Endodermal cell (in vitro differentiated cells): ENCODE measurements around the gene POLR3E. TPM values are rescaled to one million over a fixed set of nuclear protein-coding genes. Genes with fewer than 3 reads are reported as not detected.
"Not testable (repeated sequence)": the region's sequence is repeated elsewhere in the genome, so short reads cannot be mapped to it uniquely, and the experiment has no call there.

ENCODE experiments used
- DNase-seq: peaks from one replicate; pipeline ENCODE4 v3.0.0-alpha.2; 2017
- H3K27ac ChIP-seq: 2 replicates; pipeline ENCODE4 v1.5.1; 2013; ENCODE audit warnings: mild to moderate bottlenecking, low read depth, low read length, moderate library complexity
- H3K27me3 ChIP-seq: 2 replicates; pipeline ENCODE4 v1.6.1; 2013; ENCODE audit warnings: mild to moderate bottlenecking, low read length, moderate library complexity; ENCODE audit not compliant: insufficient read depth, control insufficient read depth, poor library complexity, severe bottlenecking
- H3K36me3 ChIP-seq: 2 replicates; pipeline ENCODE4 v1.7.0; 2013; ENCODE audit warnings: mild to moderate bottlenecking, low read length, moderate library complexity; ENCODE audit not compliant: control insufficient read depth, insufficient read depth
- H3K4me1 ChIP-seq: one replicate; pipeline ENCODE4 v1.7.0; 2013; ENCODE audit warnings: low read length; ENCODE audit not compliant: control insufficient read depth, insufficient read depth
- H3K4me3 ChIP-seq: 2 replicates; pipeline ENCODE4 v1.5.1; 2013; ENCODE audit warnings: mild to moderate bottlenecking, low read length, moderate library complexity
- H3K9ac ChIP-seq: 2 replicates; pipeline ENCODE4 v1.6.1; 2013; ENCODE audit warnings: mild to moderate bottlenecking, low read length, moderate library complexity; ENCODE audit not compliant: poor library complexity, severe bottlenecking; ENCODE audit errors: extremely low read depth
- H3K9me3 ChIP-seq: 2 replicates; pipeline ENCODE4 v1.6.1; 2013; ENCODE audit warnings: mild to moderate bottlenecking, low read length, moderate library complexity; ENCODE audit not compliant: control insufficient read depth
- H3K27ac Mint-ChIP-seq: 2 replicates; pipeline ENCODE4 v1.8.0; 2020; ENCODE audit warnings: mixed read lengths
- H3K27me3 Mint-ChIP-seq: 2 replicates; pipeline ENCODE4 v1.8.0; 2021; ENCODE audit warnings: mild to moderate bottlenecking, mixed read lengths; ENCODE audit not compliant: insufficient read depth
- H3K36me3 Mint-ChIP-seq: 2 replicates; pipeline ENCODE4 v1.8.0; 2020; ENCODE audit warnings: low read depth, mixed read lengths
- H3K4me1 Mint-ChIP-seq: 2 replicates; pipeline ENCODE4 v1.8.0; 2020; ENCODE audit warnings: mixed read lengths
- H3K4me3 Mint-ChIP-seq: 2 replicates; pipeline ENCODE4 v1.8.0; 2020; ENCODE audit warnings: mild to moderate bottlenecking, moderate library complexity, mixed read lengths
- H3K9me3 Mint-ChIP-seq: 2 replicates; pipeline ENCODE4 v1.8.0; 2020; ENCODE audit warnings: mild to moderate bottlenecking, mixed read lengths
- WGBS, 2 experiments: methylation state at CpG; one replicate each; pipeline versions ENCODE4 v1.1.5 to v1.1.7; 2013; ENCODE audit warnings: missing lambda C conversion rate in 2 of 2, mixed read lengths in 1 of 2; ENCODE audit not compliant: insufficient coverage in 1 of 2, insufficient read length in 1 of 2; 5-methylcytosine and 5-hydroxymethylcytosine counted together
- total RNA-seq, 2 donors: library from RNA; stranded (reverse); fragmentation: NEBNext Ultra II Directional in 1 of 2; extraction: Animal tissue kit (Norgen Biotek cat#: 25700) in 1 of 2; gene quantifications; 2 replicates in 1 of 2; 3 replicates in 1 of 2; pipeline ENCODE4 v1.2.1, GENCODE V29; 2021
- TF ChIP-seq, protein P1 (sequence below): fragments of 200-600 bp; sonication (generic); conservative IDR thresholded peaks from 2 replicates; pipeline ENCODE4 v1.5.0; 2021; ENCODE audit warnings: antibody characterized with exemption, mild to moderate bottlenecking

The POLR3E gene
- total RNA-seq, 2 donors from 2014 or later: 73.1 to 73.6 TPM

DNA sequence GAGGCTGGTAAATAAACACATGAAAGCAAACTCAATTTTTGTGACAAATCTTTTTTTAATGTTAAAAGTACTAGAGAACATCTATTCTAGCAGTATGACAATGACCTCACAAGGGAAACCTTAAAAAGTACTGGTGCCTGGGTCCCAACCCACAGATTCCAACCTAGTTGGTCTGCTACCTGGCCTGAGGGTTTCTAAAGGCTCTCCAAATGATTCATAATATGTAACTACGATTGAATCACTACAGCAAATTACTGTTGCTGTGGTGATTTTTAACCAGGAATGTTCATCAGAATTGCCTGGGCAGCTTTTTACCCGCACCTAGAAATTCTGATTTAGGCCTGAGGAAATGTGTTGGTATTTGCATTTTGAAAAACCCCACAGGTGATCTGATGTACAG lies 51.1 kb downstream of the POLR3E start:
- Mint-ChIP-seq H3K4me3 (no peak overlapping the region), H3K27ac (no peak overlapping the region), H3K36me3 (peaks cover 59% of the 10 kb centered on the region), H3K4me1 (peaks cover 24% of the 10 kb centered on the region), H3K9me3 (peaks cover 7% of the 10 kb centered on the region), H3K27me3 (no peaks in the 10 kb centered on the region)
- H3K27me3 ChIP-seq: no peaks in the 10 kb centered on the region
- WGBS, 2 experiments: 100% methylated on average over 2 of the region's 2 CpGs
- H3K4me3 ChIP-seq: no peak overlapping the region
- H3K9ac ChIP-seq: no peak overlapping the region
- TF ChIP-seq, protein P1, sequence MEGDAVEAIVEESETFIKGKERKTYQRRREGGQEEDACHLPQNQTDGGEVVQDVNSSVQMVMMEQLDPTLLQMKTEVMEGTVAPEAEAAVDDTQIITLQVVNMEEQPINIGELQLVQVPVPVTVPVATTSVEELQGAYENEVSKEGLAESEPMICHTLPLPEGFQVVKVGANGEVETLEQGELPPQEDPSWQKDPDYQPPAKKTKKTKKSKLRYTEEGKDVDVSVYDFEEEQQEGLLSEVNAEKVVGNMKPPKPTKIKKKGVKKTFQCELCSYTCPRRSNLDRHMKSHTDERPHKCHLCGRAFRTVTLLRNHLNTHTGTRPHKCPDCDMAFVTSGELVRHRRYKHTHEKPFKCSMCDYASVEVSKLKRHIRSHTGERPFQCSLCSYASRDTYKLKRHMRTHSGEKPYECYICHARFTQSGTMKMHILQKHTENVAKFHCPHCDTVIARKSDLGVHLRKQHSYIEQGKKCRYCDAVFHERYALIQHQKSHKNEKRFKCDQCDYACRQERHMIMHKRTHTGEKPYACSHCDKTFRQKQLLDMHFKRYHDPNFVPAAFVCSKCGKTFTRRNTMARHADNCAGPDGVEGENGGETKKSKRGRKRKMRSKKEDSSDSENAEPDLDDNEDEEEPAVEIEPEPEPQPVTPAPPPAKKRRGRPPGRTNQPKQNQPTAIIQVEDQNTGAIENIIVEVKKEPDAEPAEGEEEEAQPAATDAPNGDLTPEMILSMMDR: no peak
- no peak for DNase-seq
- H3K27ac ChIP-seq: no peak overlapping the region
- peaks cover 78% of the 10 kb centered on the region for H3K36me3 ChIP-seq
- peaks cover 9% of the 10 kb centered on the region for H3K4me1 ChIP-seq
- peaks cover 6% of the 10 kb centered on the region for H3K9me3 ChIP-seq

DNA sequence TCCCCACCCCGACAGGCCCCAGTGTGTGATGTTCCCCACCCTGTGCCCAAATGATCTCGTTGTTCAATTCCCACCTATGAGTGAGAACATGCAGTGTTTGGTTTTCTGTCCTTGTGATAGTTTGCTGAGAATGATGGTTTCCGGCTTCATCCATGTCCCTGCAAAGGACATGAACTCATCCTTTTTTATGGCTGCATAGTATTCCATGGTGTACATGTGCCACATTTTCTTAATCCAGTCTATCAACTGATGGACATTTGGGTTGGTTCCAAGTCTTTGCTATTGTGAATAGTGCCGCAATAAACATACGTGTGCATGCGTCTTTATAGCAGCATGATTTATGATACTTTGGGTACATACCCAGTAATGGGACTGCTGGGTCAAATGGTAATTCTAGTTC lies 53.8 kb downstream of the POLR3E start:
- 94 to 100% methylated on average over 2 to 6 of the region's 6 CpGs for WGBS, 2 experiments
- peaks cover 73% of the 10 kb centered on the region for H3K36me3 ChIP-seq
- not testable (repeated sequence) for H3K4me3 Mint-ChIP-seq

GRCh38 chr16:22352140-22352539 lies 54.9 kb downstream of the POLR3E start:
- H3K4me1 ChIP-seq: peaks cover 7% of the 10 kb centered on the region
- H3K27ac ChIP-seq: no peak overlapping the region
- no peak for DNase-seq

More for the DNA sequence above, 53.8 kb downstream of the POLR3E start:
- Mint-ChIP-seq H3K4me1 (peaks cover 35% of the 10 kb centered on the region), H3K36me3 (peaks cover 56% of the 10 kb centered on the region)
- not testable (repeated sequence) for H3K4me1 ChIP-seq, H3K27ac Mint-ChIP-seq, H3K9ac ChIP-seq, H3K9me3 Mint-ChIP-seq, H3K27me3 Mint-ChIP-seq, DNase-seq, H3K4me3 ChIP-seq, H3K27ac ChIP-seq, H3K27me3 ChIP-seq, H3K9me3 ChIP-seq

More at GRCh38 chr16:22352140-22352539, 54.9 kb downstream of the POLR3E start:
- H3K9ac ChIP-seq: no peak overlapping the region
- Mint-ChIP-seq H3K4me1 (peaks cover 25% of the 10 kb centered on the region), H3K36me3 (peaks cover 48% of the 10 kb centered on the region), H3K27ac (no peak overlapping the region), H3K9me3 (peaks cover 7% of the 10 kb centered on the region), H3K27me3 (no peaks in the 10 kb centered on the region), H3K4me3 (no peak overlapping the region)
- H3K36me3 ChIP-seq: peaks cover 64% of the 10 kb centered on the region
- no peaks in the 10 kb centered on the region for H3K27me3 ChIP-seq
- TF ChIP-seq, protein P1: no peak
- no peak overlapping the region for H3K4me3 ChIP-seq
- 93 to 98% methylated on average over 5 to 6 of the region's 6 CpGs for WGBS, 2 experiments
- H3K9me3 ChIP-seq: peaks cover 6% of the 10 kb centered on the region
